ENCODE measurements around the gene TCERG1L.

DNA sequence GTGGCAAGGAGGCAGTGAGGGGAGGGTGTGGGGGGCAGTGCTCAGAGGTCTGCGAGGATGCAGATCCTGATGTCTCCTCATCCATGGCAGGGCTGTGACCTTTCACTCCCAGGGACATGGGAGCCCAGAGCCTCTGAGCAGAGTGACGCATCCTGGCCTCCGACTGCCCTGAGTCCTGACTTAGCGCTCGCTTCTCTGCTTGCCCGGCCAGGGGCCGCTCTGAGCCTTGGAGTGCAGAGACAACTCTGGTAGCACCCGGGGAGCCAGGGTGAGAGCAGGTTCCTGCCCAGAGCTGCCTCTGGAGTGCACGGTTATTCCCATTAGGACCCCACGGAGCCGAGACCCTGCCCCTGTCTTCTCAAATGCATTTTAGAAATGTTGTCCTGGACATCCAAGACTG is 188.0 kb downstream of the TCERG1L start:
- TF ChIP-seq CTCF (IDR thresholded peaks at IDR 0.05) (no peak), POLR2A (IDR thresholded peaks at IDR 0.05) (no peak)
